H1 (cell line): ENCODE measurements around the gene INPP4B. TPM values are rescaled to one million over a fixed set of nuclear protein-coding genes. Genes with fewer than 3 reads are reported as not detected.

Experiments used
- ASH2L ChIP-seq: fragments of 200-600, 300-600 bp; sonication (generic); IDR thresholded peaks from one replicate; pipeline ENCODE4 v1.7.1; 2017; ENCODE audit warnings: low read length
- BRCA1 ChIP-seq: IDR thresholded peaks from 2 replicates; pipeline ENCODE4 v1.6.1; 2012; ENCODE audit warnings: low read depth, low read length, improper control_type of control experiment
- CBX5 ChIP-seq: fragments of 300-800, 300-1000 bp; sonication (generic); IDR thresholded peaks from 2 replicates; pipeline ENCODE4 v1.7.1; 2016; ENCODE audit warnings: antibody characterized with exemption, low read length, low read depth
- EP300 ChIP-seq, 2 experiments: IDR thresholded peaks; 1 replicate in 1 of 2; 2 replicates in 1 of 2; pipeline ENCODE4 v1.6.1; 2011 to 2012; ENCODE audit warnings: low read depth in 2 of 2, low read length in 2 of 2, mild to moderate bottlenecking in 2 of 2, borderline replicate concordance in 1 of 2, inconsistent platforms in 1 of 2, moderate library complexity in 1 of 2
- GABPA ChIP-seq: IDR thresholded peaks from 2 replicates; pipeline ENCODE4 v1.6.1; 2011; ENCODE audit warnings: mild to moderate bottlenecking, low read length, moderate library complexity, borderline replicate concordance; ENCODE audit not compliant: insufficient read depth
- GTF2F1 ChIP-seq: IDR thresholded peaks from 2 replicates; pipeline ENCODE4 v1.6.1; 2012; ENCODE audit warnings: low read depth, low read length, improper control_type of control experiment, borderline replicate concordance
- JUND ChIP-seq: IDR thresholded peaks from 2 replicates; pipeline ENCODE4 v1.6.1; 2011; ENCODE audit warnings: mild to moderate bottlenecking, improper control_type of control experiment, low read length
- KDM1A ChIP-seq: fragments of 200-600, 300-600 bp; sonication (generic); IDR thresholded peaks from 2 replicates; pipeline ENCODE4 v1.7.1; 2016; ENCODE audit warnings: mild to moderate bottlenecking, low read length, borderline replicate concordance
- POLR2AphosphoS5 ChIP-seq: IDR thresholded peaks from 2 replicates; pipeline ENCODE4 v1.6.1; 2011; ENCODE audit warnings: low read depth, low read length
- RAD21 ChIP-seq, 2 experiments: IDR thresholded peaks in 1 of 2; conservative IDR thresholded peaks in 1 of 2; 2 replicates each; pipeline ENCODE4 v1.6.1; 2011; ENCODE audit warnings: low read depth in 2 of 2, low read length in 2 of 2, improper control_type of control experiment in 1 of 2, inconsistent platforms in 1 of 2, mild to moderate bottlenecking in 1 of 2, moderate library complexity in 1 of 2
- polyA plus RNA-seq, 7 experiments: library from polyadenylated mRNA; depleted of rRNA in 3 of 7; stranded (reverse) in 5 of 7; unstranded in 2 of 7; fragments of >200 nt in 5 of 7; fragments of 200-250 nt in 2 of 7; gene quantifications; 1 replicate in 5 of 7; 2 replicates in 1 of 7; 4 replicates in 1 of 7; pipeline versions ENCODE4 v1.2.1 to v1.2.3, GENCODE V29; 2011 to 2013; ENCODE audit warnings: missing spikeins in 2 of 7, mixed read lengths in 2 of 7
- total RNA-seq: library from RNA; stranded (reverse); fragmentation: NEBNext Ultra II Directional; extraction: Animal tissue kit (Norgen Biotek cat#: 25700); gene quantifications from 2 replicates; pipeline ENCODE4 v1.2.1, GENCODE V29; 2021
- TF ChIP-seq, protein P1 (sequence below): fragments of 300-600 bp; sonication (generic); IDR thresholded peaks from 2 replicates; pipeline ENCODE4 v1.7.1; 2012; ENCODE audit warnings: low read length, moderate library complexity, mild to moderate bottlenecking, inconsistent platforms; ENCODE audit not compliant: insufficient replicate concordance

The INPP4B gene
- total and polyA plus RNA-seq, 2 of the 8 experiments (the other 6 are each of a cell fraction or from before 2014, with no cell fraction given): 0.11 to 0.54 TPM

DNA sequence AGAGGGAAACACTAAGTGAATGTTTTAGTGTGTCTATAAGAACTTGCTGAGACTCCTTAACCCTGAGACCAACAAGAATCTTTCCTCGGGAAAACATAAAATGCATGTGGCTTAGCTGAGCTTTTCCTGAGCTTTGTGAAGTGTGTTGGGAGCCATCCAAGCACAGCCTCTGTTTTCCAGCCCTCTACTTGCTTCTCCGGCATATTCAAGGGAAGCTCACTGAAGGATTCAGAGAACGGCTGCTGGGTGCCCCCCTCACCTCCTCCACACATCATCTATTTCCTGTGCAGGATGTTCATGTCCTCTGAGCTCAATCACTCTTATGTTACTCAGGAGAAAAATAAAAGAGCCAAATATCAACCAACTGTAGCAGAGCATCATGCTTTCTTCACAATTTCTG, 717.6 kb downstream of the INPP4B start (continued):
- TF ChIP-seq, protein P1, sequence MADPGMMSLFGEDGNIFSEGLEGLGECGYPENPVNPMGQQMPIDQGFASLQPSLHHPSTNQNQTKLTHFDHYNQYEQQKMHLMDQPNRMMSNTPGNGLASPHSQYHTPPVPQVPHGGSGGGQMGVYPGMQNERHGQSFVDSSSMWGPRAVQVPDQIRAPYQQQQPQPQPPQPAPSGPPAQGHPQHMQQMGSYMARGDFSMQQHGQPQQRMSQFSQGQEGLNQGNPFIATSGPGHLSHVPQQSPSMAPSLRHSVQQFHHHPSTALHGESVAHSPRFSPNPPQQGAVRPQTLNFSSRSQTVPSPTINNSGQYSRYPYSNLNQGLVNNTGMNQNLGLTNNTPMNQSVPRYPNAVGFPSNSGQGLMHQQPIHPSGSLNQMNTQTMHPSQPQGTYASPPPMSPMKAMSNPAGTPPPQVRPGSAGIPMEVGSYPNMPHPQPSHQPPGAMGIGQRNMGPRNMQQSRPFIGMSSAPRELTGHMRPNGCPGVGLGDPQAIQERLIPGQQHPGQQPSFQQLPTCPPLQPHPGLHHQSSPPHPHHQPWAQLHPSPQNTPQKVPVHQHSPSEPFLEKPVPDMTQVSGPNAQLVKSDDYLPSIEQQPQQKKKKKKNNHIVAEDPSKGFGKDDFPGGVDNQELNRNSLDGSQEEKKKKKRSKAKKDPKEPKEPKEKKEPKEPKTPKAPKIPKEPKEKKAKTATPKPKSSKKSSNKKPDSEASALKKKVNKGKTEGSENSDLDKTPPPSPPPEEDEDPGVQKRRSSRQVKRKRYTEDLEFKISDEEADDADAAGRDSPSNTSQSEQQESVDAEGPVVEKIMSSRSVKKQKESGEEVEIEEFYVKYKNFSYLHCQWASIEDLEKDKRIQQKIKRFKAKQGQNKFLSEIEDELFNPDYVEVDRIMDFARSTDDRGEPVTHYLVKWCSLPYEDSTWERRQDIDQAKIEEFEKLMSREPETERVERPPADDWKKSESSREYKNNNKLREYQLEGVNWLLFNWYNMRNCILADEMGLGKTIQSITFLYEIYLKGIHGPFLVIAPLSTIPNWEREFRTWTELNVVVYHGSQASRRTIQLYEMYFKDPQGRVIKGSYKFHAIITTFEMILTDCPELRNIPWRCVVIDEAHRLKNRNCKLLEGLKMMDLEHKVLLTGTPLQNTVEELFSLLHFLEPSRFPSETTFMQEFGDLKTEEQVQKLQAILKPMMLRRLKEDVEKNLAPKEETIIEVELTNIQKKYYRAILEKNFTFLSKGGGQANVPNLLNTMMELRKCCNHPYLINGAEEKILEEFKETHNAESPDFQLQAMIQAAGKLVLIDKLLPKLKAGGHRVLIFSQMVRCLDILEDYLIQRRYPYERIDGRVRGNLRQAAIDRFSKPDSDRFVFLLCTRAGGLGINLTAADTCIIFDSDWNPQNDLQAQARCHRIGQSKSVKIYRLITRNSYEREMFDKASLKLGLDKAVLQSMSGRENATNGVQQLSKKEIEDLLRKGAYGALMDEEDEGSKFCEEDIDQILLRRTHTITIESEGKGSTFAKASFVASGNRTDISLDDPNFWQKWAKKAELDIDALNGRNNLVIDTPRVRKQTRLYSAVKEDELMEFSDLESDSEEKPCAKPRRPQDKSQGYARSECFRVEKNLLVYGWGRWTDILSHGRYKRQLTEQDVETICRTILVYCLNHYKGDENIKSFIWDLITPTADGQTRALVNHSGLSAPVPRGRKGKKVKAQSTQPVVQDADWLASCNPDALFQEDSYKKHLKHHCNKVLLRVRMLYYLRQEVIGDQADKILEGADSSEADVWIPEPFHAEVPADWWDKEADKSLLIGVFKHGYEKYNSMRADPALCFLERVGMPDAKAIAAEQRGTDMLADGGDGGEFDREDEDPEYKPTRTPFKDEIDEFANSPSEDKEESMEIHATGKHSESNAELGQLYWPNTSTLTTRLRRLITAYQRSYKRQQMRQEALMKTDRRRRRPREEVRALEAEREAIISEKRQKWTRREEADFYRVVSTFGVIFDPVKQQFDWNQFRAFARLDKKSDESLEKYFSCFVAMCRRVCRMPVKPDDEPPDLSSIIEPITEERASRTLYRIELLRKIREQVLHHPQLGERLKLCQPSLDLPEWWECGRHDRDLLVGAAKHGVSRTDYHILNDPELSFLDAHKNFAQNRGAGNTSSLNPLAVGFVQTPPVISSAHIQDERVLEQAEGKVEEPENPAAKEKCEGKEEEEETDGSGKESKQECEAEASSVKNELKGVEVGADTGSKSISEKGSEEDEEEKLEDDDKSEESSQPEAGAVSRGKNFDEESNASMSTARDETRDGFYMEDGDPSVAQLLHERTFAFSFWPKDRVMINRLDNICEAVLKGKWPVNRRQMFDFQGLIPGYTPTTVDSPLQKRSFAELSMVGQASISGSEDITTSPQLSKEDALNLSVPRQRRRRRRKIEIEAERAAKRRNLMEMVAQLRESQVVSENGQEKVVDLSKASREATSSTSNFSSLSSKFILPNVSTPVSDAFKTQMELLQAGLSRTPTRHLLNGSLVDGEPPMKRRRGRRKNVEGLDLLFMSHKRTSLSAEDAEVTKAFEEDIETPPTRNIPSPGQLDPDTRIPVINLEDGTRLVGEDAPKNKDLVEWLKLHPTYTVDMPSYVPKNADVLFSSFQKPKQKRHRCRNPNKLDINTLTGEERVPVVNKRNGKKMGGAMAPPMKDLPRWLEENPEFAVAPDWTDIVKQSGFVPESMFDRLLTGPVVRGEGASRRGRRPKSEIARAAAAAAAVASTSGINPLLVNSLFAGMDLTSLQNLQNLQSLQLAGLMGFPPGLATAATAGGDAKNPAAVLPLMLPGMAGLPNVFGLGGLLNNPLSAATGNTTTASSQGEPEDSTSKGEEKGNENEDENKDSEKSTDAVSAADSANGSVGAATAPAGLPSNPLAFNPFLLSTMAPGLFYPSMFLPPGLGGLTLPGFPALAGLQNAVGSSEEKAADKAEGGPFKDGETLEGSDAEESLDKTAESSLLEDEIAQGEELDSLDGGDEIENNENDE: no peak
- TF ChIP-seq JUND (no peak), KDM1A (no peak), RAD21 (IDR thresholded peaks at IDR 0.05 in 1 of 2, conservative IDR thresholded peaks at IDR 0.05 in 1 of 2; ENCODE audit: low read depth in 2 of 2, low read length in 2 of 2) (no peak), EP300 (IDR thresholded peaks at IDR 0.05; ENCODE audit: borderline replicate concordance in 1 of 2, low read depth in 2 of 2, low read length in 2 of 2) (no peak), CBX5 (no peak), GABPA (no peak), GTF2F1 (no peak), BRCA1 (no peak), ASH2L (no peak), POLR2AphosphoS5 (no peak)
